Vagina (tissue), 2 donors: ENCODE data around the gene KRT33B. TPM values are rescaled to one million over a fixed set of nuclear protein-coding genes. Genes with fewer than 3 reads are reported as not detected.
"Not testable (repeated sequence)": the region's sequence is repeated elsewhere in the genome, so short reads cannot be mapped to it uniquely, and the experiment has no call there.

Source experiments
- DNase-seq, 2 donors: peaks; one replicate each; pipeline ENCODE4 v3.0.0-alpha.2; 2017; ENCODE audit errors: extremely low spot score in 2 of 2
- H3K27ac ChIP-seq: fragments of 200-600 bp; sonication (generic); one replicate; pipeline ENCODE4 v1.5.1; 2019
- H3K27me3 ChIP-seq: fragments of 200-600 bp; sonication (generic); one replicate; pipeline ENCODE4 v1.5.1; 2019
- H3K36me3 ChIP-seq, 2 donors: fragments of 200-600 bp; sonication (generic); one replicate each; pipeline ENCODE4 v1.5.1; 2017 to 2019
- H3K4me1 ChIP-seq: fragments of 200-600 bp; sonication (generic); one replicate; pipeline ENCODE4 v1.5.1; 2019
- H3K4me3 ChIP-seq, 2 donors: fragments of 200-600 bp; sonication (generic); 1 replicate in 1 of 2; 2 replicates in 1 of 2; pipeline ENCODE4 v1.5.1; 2016 to 2019
- H3K9me3 ChIP-seq: fragments of 200-600 bp; sonication (generic); one replicate; pipeline ENCODE4 v1.5.1; 2019
- POLR2A ChIP-seq, 2 donors: fragments of 450-650 bp; IDR thresholded peaks; one replicate each; pipeline ENCODE4 v1.6.1; 2017; ENCODE audit warnings: antibody characterized with exemption in 2 of 2, mild to moderate bottlenecking in 2 of 2, moderate library complexity in 2 of 2
- POLR2AphosphoS5 ChIP-seq, 2 donors: sonication (generic); formaldehyde crosslinking; IDR thresholded peaks; one replicate each; pipeline ENCODE4 v1.9.0; 2017; ENCODE audit warnings: antibody characterized with exemption in 2 of 2, mild to moderate bottlenecking in 2 of 2, low read depth in 1 of 2; ENCODE audit not compliant: insufficient read depth in 1 of 2
- intact Hi-C: fragments of 100-400 bp; cut with DNase I; formaldehyde crosslinking; loops from one replicate; pipeline ENCODE4 v1.15.1; 2023
- total RNA-seq: library from RNA; depleted of rRNA; stranded (reverse); fragments of >200 nt; gene quantifications from one replicate; pipeline ENCODE4 v1.2.3, GENCODE V29; 2016
- TF ChIP-seq, protein P1 (sequence below), 3 experiments: fragments of 450-650 bp in 2 of 3; fragments of 200-600 bp in 1 of 3; sonication (generic) in 1 of 3; IDR thresholded peaks; one replicate each; pipeline ENCODE4 v1.5.1; 2017 to 2019; ENCODE audit warnings: antibody characterized with exemption in 3 of 3, mild to moderate bottlenecking in 2 of 3, moderate library complexity in 2 of 3

Gene KRT33B
- total RNA-seq, 1 donor from 2014 or later: not detected

DNA sequence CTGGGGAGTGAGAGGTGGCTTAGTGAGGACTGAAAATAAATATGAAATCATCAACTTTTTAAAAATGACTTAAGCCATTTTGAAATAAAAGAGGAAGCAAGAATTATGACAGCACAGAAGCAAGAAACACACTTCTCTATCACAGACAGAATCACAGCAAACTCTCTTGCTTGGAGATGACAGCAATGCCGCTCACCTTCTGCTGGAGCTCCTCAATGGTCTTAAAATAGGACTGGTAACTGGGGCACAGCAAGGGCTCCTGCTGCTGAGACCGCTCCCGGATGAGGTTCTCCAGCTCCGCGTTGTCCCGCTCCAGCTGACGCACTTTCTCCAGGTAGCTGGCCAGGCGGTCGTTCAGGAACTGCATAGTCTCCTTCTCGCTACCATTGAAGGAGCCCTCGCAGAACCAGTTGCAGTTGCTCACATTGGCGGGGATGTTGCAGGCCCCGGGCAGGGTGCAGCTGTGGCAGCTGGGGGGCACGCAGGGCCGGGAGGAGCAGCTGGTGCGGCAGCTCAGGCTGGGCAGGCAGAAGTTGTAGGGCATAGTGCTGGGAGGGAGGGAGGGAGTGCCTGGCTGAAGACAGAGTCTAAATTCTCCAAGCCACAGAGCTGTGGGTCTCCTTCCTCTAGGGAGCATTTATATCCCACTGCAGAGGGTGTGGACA, 27.5 kb upstream of the KRT33B start, which contains the start of gene KRT31:
Gene KRT31, minus strand, starts transcription at position 613 of the 665 bp plus-strand sequence. Its CDS starts 69 bp downstream, at position 544.
- TF ChIP-seq POLR2AphosphoS5 (IDR thresholded peaks at IDR 0.05; ENCODE audit: insufficient read depth in 1 of 2, low read depth in 1 of 2): no peak
- no peak for TF ChIP-seq POLR2A (IDR thresholded peaks at IDR 0.05)
- TF ChIP-seq, protein P1, sequence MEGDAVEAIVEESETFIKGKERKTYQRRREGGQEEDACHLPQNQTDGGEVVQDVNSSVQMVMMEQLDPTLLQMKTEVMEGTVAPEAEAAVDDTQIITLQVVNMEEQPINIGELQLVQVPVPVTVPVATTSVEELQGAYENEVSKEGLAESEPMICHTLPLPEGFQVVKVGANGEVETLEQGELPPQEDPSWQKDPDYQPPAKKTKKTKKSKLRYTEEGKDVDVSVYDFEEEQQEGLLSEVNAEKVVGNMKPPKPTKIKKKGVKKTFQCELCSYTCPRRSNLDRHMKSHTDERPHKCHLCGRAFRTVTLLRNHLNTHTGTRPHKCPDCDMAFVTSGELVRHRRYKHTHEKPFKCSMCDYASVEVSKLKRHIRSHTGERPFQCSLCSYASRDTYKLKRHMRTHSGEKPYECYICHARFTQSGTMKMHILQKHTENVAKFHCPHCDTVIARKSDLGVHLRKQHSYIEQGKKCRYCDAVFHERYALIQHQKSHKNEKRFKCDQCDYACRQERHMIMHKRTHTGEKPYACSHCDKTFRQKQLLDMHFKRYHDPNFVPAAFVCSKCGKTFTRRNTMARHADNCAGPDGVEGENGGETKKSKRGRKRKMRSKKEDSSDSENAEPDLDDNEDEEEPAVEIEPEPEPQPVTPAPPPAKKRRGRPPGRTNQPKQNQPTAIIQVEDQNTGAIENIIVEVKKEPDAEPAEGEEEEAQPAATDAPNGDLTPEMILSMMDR (IDR thresholded peaks at IDR 0.05): no peak
- Histone ChIP-seq H3K9me3 (no peaks in the 10 kb centered on the region), H3K27ac (no peak within 1 kb of the TSS), H3K4me1 (peaks cover 30% of the 10 kb centered on the region), H3K27me3 (no peaks in the 10 kb centered on the region), H3K4me3 (no peak within 1 kb of the TSS), H3K36me3 (no peaks in the 10 kb centered on the region)
- no peak for DNase-seq
- intact Hi-C loops: no loop called here

DNA sequence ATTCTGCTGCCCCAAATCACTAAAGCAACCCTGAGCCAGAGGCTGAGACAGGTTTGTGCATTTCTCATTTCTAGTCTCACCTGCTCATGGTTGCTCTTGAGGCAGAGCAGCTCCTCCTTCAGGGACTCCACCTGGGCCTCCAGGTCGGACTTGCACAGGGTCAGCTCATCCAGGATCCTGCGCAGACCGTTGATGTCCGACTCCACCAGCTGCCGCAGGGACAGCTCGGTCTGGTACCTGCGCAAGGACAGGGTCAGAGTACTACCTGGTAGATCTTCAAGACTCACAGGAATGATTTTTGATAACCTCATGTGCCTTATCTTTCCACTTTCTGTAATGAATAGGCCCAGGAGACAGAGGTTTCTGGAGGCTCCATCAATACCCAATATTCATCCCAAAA, 26.7 kb upstream of the KRT33B start:
- H3K27ac ChIP-seq: no peak overlapping the region
- no peaks in the 10 kb centered on the region for H3K27me3 ChIP-seq
- intact Hi-C loops: no loop called here
- no peaks in the 10 kb centered on the region for H3K36me3 ChIP-seq
- peaks cover 26% of the 10 kb centered on the region for H3K4me1 ChIP-seq
- H3K9me3 ChIP-seq: no peaks in the 10 kb centered on the region
- TF ChIP-seq, protein P1 (IDR thresholded peaks at IDR 0.05): no peak
- TF ChIP-seq POLR2AphosphoS5 (IDR thresholded peaks at IDR 0.05; ENCODE audit: insufficient read depth in 1 of 2, low read depth in 1 of 2) (no peak), POLR2A (IDR thresholded peaks at IDR 0.05) (no peak)
- H3K4me3 ChIP-seq: no peak overlapping the region
- DNase-seq: no peak

DNA sequence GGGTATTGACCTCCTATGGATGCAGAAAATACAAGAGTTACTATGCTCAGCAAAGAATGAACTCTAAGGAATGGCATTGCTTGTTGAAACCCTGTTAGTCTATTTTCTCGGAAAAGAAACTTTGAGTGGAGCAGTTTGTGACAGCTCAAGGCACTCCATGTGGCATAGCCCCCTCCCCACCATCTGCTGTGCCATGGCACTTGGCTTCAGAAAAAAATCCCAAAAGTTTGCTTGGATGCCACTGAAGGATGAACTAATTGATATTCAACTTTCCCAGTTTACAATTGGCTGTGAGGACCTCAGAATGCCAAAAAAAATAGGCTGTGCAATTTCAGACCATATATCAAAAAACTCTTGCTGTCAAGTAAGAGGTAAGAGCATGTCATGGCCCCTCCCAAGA, 26.0 kb upstream of the KRT33B start:
- no peak overlapping the region for H3K27ac ChIP-seq
- intact Hi-C loops: no loop called here
- H3K4me1 ChIP-seq: peaks cover 26% of the 10 kb centered on the region
- H3K9me3 ChIP-seq: no peaks in the 10 kb centered on the region
- H3K36me3 ChIP-seq: no peaks in the 10 kb centered on the region
- H3K27me3 ChIP-seq: no peaks in the 10 kb centered on the region
- no peak overlapping the region for H3K4me3 ChIP-seq
- no peak for DNase-seq
- TF ChIP-seq POLR2AphosphoS5 (IDR thresholded peaks at IDR 0.05; ENCODE audit: insufficient read depth in 1 of 2, low read depth in 1 of 2) (no peak), POLR2A (IDR thresholded peaks at IDR 0.05) (no peak)
- TF ChIP-seq, protein P1 (IDR thresholded peaks at IDR 0.05): no peak

DNA sequence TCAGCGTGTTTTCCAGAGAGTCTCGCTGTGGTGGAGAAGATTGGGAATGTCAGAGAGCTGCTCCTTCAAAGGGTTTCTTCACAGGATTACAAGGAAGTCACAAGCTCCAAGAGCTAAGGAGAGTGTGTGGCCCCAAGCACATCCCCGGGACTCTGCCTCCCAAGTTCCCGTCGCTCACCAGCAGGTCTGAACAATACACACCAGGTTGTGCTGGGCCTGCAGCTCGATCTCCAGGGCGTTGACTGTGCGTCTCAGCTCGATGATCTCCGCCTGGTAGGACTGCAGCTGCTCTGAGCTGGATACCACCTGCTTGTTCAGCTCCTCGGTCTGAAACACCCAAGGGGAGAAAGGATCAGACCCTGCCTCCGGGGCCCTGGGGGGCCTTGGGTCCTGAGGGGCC, 25.4 kb upstream of the KRT33B start:
- H3K27ac ChIP-seq, H3K4me3 ChIP-seq, intact Hi-C loops, H3K36me3 ChIP-seq, H3K9me3 ChIP-seq, H3K27me3 ChIP-seq, DNase-seq: not testable (repeated sequence)
- peaks cover 26% of the 10 kb centered on the region for H3K4me1 ChIP-seq

DNA sequence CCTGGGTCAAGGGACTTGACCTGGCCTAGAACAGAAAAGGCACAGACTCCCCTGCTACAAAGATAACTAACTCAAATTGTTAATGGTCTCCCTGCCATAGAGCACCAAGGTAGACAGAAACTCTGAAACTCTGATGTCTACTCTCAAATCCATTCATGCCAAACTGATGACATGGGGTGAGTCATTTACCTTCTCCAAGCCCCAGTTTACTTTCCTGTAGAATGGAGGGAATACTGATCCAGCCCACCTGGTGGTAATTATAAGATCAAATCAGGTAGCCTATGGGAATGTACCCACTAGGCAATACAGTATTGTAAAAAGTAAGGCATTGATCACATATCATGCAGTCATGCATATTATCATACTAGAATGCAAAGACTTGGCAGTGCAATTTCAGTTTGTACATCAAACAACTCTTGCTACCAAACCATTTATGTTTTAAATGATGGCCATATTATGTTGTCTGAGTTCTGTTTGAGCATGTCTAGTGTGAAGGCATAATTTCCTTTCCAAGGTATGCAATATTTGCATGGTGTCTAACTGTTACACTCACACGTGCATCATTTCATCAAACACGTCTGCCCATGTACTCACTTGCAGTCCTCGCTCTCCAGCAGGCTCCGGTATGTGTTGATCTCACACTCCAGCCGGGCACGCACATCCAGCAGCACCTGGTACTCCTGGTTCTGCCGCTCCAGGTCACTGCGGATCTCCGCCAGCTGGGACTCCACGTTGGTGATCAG, 24.8 kb upstream of the KRT33B start:
- Histone ChIP-seq H3K27ac (peak overlapping the region; percentile 51), H3K4me1 (peaks cover 22% of the 10 kb centered on the region), H3K36me3 (no peaks in the 10 kb centered on the region), H3K9me3 (no peaks in the 10 kb centered on the region), H3K4me3 (no peak overlapping the region), H3K27me3 (no peaks in the 10 kb centered on the region)
- no peak for DNase-seq
- TF ChIP-seq POLR2AphosphoS5 (IDR thresholded peaks at IDR 0.05; ENCODE audit: insufficient read depth in 1 of 2, low read depth in 1 of 2) (peak; percentile 6 to 19), POLR2A (IDR thresholded peaks at IDR 0.05) (no peak)
- intact Hi-C loops: no loop called here

DNA sequence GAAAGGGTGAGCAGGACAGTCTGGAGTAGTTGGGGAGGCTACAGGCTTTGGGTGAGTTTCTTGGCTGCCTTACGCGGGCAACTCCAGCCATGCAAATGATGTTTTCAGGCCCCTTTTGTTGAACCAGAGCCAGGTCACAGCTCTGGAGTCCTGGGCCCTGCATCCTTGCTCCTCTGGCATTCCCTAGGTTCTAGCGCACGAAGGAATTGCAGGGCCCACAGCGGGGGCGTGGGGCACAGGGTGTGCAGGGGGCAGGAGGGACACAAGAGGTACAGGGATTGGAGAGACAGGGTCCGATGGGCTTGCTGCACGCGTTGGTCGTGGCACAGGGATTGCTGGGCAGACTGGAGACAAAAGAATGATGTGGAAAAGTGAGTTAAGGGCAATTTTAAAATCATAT, 24.2 kb upstream of the KRT33B start:
- TF ChIP-seq POLR2A (IDR thresholded peaks at IDR 0.05): no peak
- TF ChIP-seq POLR2AphosphoS5 (IDR thresholded peaks at IDR 0.05; ENCODE audit: insufficient read depth in 1 of 2, low read depth in 1 of 2): no peak
- TF ChIP-seq, protein P1 (IDR thresholded peaks at IDR 0.05): no peak
- no peak overlapping the region for H3K4me3 ChIP-seq
- no peaks in the 10 kb centered on the region for H3K27me3 ChIP-seq
- H3K36me3 ChIP-seq: no peaks in the 10 kb centered on the region
- H3K4me1 ChIP-seq: peaks cover 22% of the 10 kb centered on the region
- H3K9me3 ChIP-seq: no peaks in the 10 kb centered on the region
- no peak for DNase-seq
- intact Hi-C loops: no loop called here
- peak overlapping the region; percentile 51 for H3K27ac ChIP-seq
